GM21423 (cell line): ENCODE results near the gene FAM83D.

Experiments used
- ATAC-seq: cut with Tn5 transposase; IDR thresholded peaks from one replicate; pipeline ENCODE4 v1.9.1; 2021; ENCODE audit warnings: mild to moderate bottlenecking, moderate library complexity; ENCODE audit not compliant: unreplicated experiment

The FAM83D gene

GRCh38 chr20:38926142-38926933, at the start of gene FAM83D:
TSS of gene FAM83D (plus strand) at chr20:38926417. CDS start at chr20:38926443, 26 bp downstream.
- peak; percentile 90 for ATAC-seq

- no peak for ATAC-seq
Observed at GRCh38 chr20:38877483-38877882, 48.7 kb upstream of the FAM83D start.

GRCh38 chr20:38878866-38879265, 47.4 kb upstream of the FAM83D start:
- ATAC-seq: no peak

- no peak for ATAC-seq
Observed at GRCh38 chr20:38880952-38881735, 45.1 kb upstream of the FAM83D start.

GRCh38 chr20:38881806-38882440, 44.3 kb upstream of the FAM83D start:
- ATAC-seq: no peak

GRCh38 chr20:38882600-38882999, 43.6 kb upstream of the FAM83D start:
- ATAC-seq: no peak

- no peak for ATAC-seq
Observed at GRCh38 chr20:38883081-38883980, 42.9 kb upstream of the FAM83D start.

GRCh38 chr20:38883981-38884733, 42.1 kb upstream of the FAM83D start:
- ATAC-seq: no peak

GRCh38 chr20:38885357-38885756, 40.9 kb upstream of the FAM83D start:
- no peak for ATAC-seq

GRCh38 chr20:38888059-38888831, 38.0 kb upstream of the FAM83D start:
- ATAC-seq: no peak

GRCh38 chr20:38889050-38889449, 37.2 kb upstream of the FAM83D start:
- no peak for ATAC-seq

GRCh38 chr20:38889792-38890496, 36.3 kb upstream of the FAM83D start:
- no peak for ATAC-seq

GRCh38 chr20:38890497-38890818, 35.8 kb upstream of the FAM83D start:
- no peak for ATAC-seq

GRCh38 chr20:38892091-38892981, 33.9 kb upstream of the FAM83D start:
- peak; percentile 58 for ATAC-seq

GRCh38 chr20:38893056-38893564, 33.1 kb upstream of the FAM83D start:
- ATAC-seq: no peak

- peak; percentile 42 for ATAC-seq
Observed at GRCh38 chr20:38893565-38894090, 32.6 kb upstream of the FAM83D start.
